Panc1 (cell line): ENCODE results near the gene GRIA2. TPM values are rescaled to one million over a fixed set of nuclear protein-coding genes. Genes with fewer than 3 reads are reported as not detected.

Experiments
- ATAC-seq: fragments of 200-7000 bp; cut with Tn5 transposase; 2 replicates; pipeline ENCODE4 v1.9.1; 2020; ENCODE audit warnings: mild to moderate bottlenecking, moderate library complexity
- BruUV-seq: library from RNA; stranded (reverse); fragments of 400-500 nt; replicated peaks from 2 replicates; lab custom pipeline; 2021; lab: Mats Ljungman, UMichigan
- CTCF ChIA-PET: fragments of 300-600 bp; sonication (Branson Sonifier 250); formaldehyde crosslinking; loops from one replicate; lab custom pipeline; 2022; ENCODE audit warnings: antibody characterized with exemption; lab: Charles Lee
- POLR2A ChIA-PET: fragments of 300-600 bp; sonication (Branson Sonifier 250); formaldehyde crosslinking; loops from one replicate; lab custom pipeline; 2022; ENCODE audit warnings: antibody characterized with exemption; lab: Charles Lee
- DNase-seq: peaks from one replicate; pipeline ENCODE4 v3.0.0-alpha.2; 2010; ENCODE audit warnings: low read depth, low spot score
- H3K27ac ChIP-seq: 2 replicates; pipeline ENCODE4 v1.5.1; 2011; ENCODE audit warnings: mild to moderate bottlenecking, low read length, inconsistent platforms
- H3K27me3 ChIP-seq: fragments of 200-500 bp; sonication (Bioruptor generic); 2 replicates; pipeline ENCODE4 v1.6.0; 2014; ENCODE audit warnings: low read length, inconsistent platforms; ENCODE audit not compliant: control insufficient read depth, insufficient read depth
- H3K36me3 ChIP-seq: fragments of 200-500 bp; sonication (Bioruptor generic); 2 replicates; pipeline ENCODE4 v1.5.1; 2014; ENCODE audit warnings: inconsistent platforms, mild to moderate bottlenecking, low read length, moderate library complexity; ENCODE audit not compliant: control insufficient read depth, insufficient read depth
- H3K4me1 ChIP-seq: 2 replicates; pipeline ENCODE4 v1.5.1; 2011; ENCODE audit warnings: inconsistent platforms, mild to moderate bottlenecking, low read length, moderate library complexity; ENCODE audit not compliant: control insufficient read depth, insufficient read depth
- H3K4me3 ChIP-seq, 2 experiments: 2 replicates each; pipeline ENCODE4 v1.5.1; 2011 to 2012; ENCODE audit warnings: low read depth in 2 of 2, low read length in 2 of 2, mild to moderate bottlenecking in 2 of 2, inconsistent platforms in 1 of 2, moderate library complexity in 1 of 2
- H3K9me3 ChIP-seq: fragments of 200-500 bp; sonication (Bioruptor generic); 2 replicates; pipeline ENCODE4 v1.5.1; 2014; ENCODE audit warnings: low read depth, mild to moderate bottlenecking, inconsistent platforms, low read length, moderate library complexity; ENCODE audit not compliant: control insufficient read depth, insufficient read depth
- POLR2AphosphoS5 ChIP-seq: IDR thresholded peaks from 2 replicates; pipeline ENCODE4 v1.6.1; 2012; ENCODE audit warnings: mild to moderate bottlenecking, low read depth, low read length, moderate library complexity
- SIN3A ChIP-seq: IDR thresholded peaks from 2 replicates; pipeline ENCODE4 v1.6.1; 2012; ENCODE audit warnings: low read depth, mild to moderate bottlenecking, low read length, moderate library complexity, borderline replicate concordance; ENCODE audit not compliant: insufficient read depth
- TCF7L2 ChIP-seq: IDR thresholded peaks from 2 replicates; pipeline ENCODE4 v1.6.1; 2011; ENCODE audit warnings: mild to moderate bottlenecking, low read depth, low read length, inconsistent platforms
- in situ Hi-C: cut with HindIII; loops from 2 replicates; pipeline ENCODE4 v1.10.0; 2016; ENCODE audit warnings: low sequenced_read_pairs, low pct_unique_long_range_greater_than_20kb
- intact Hi-C: fragments of 100-400 bp; cut with micrococcal nuclease; formaldehyde crosslinking; loops from one replicate; pipeline ENCODE4 v1.10.0; 2022; ENCODE audit not compliant: unreplicated experiment
- total RNA-seq: library from RNA; stranded (reverse); gene quantifications from one replicate; pipeline ENCODE4 v1.2.1, GENCODE V29; 2021; ENCODE audit not compliant: unreplicated experiment
- TF ChIP-seq, protein P1 (sequence below): fragments of 450-650 bp; IDR thresholded peaks from 2 replicates; pipeline ENCODE4 v1.5.1; 2017; ENCODE audit warnings: mild to moderate bottlenecking
- TF ChIP-seq, protein P2 (sequence below), 2 experiments: IDR thresholded peaks; 2 replicates each; pipeline ENCODE4 v1.6.1; 2011 to 2012; ENCODE audit warnings: low read depth in 2 of 2, control low read depth in 1 of 2, low read length in 1 of 2, mild to moderate bottlenecking in 1 of 2, moderate library complexity in 1 of 2; ENCODE audit not compliant: insufficient read depth in 1 of 2

Gene GRIA2
- total RNA-seq, 1 experiment from 2014 or later: not detected

DNA sequence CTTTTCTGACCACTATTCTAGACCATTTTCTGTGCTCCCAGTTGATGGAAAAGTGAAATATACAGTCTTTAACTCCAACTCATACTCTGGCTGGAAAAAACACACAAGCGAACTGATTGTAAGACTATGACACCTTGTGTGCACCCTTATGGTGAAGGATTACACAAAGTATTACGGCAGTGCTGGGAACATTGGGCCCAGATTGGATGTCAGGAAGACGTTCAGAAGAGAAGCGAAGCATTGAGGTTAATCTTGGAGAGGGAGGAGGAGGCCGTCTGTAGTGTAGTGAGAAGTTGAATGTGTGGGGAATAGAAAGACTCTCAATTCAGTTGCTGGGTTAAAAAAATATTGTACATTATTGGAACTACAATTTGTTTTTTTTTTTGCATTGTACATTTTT, 50.0 kb downstream of the GRIA2 start:
- no TSS peak for BruUV-seq
- no peaks in the 10 kb centered on the region for H3K27me3 ChIP-seq
- intact Hi-C loops: no loop called here
- ChIA-PET POLR2A (no interaction called here), CTCF (no interaction called here)
- H3K27ac ChIP-seq: no peak overlapping the region
- no peaks in the 10 kb centered on the region for H3K9me3 ChIP-seq
- in situ Hi-C loops: no loop called here
- H3K4me1 ChIP-seq: no peaks in the 10 kb centered on the region
- H3K4me3 ChIP-seq: no peak overlapping the region
- no peaks in the 10 kb centered on the region for H3K36me3 ChIP-seq
- ATAC-seq (no peak), DNase-seq (no peak)
- TF ChIP-seq SIN3A: no peak
- TF ChIP-seq TCF7L2: no peak
- TF ChIP-seq POLR2AphosphoS5: no peak
- TF ChIP-seq, protein P1, sequence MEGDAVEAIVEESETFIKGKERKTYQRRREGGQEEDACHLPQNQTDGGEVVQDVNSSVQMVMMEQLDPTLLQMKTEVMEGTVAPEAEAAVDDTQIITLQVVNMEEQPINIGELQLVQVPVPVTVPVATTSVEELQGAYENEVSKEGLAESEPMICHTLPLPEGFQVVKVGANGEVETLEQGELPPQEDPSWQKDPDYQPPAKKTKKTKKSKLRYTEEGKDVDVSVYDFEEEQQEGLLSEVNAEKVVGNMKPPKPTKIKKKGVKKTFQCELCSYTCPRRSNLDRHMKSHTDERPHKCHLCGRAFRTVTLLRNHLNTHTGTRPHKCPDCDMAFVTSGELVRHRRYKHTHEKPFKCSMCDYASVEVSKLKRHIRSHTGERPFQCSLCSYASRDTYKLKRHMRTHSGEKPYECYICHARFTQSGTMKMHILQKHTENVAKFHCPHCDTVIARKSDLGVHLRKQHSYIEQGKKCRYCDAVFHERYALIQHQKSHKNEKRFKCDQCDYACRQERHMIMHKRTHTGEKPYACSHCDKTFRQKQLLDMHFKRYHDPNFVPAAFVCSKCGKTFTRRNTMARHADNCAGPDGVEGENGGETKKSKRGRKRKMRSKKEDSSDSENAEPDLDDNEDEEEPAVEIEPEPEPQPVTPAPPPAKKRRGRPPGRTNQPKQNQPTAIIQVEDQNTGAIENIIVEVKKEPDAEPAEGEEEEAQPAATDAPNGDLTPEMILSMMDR: no peak
- TF ChIP-seq, protein P2, sequence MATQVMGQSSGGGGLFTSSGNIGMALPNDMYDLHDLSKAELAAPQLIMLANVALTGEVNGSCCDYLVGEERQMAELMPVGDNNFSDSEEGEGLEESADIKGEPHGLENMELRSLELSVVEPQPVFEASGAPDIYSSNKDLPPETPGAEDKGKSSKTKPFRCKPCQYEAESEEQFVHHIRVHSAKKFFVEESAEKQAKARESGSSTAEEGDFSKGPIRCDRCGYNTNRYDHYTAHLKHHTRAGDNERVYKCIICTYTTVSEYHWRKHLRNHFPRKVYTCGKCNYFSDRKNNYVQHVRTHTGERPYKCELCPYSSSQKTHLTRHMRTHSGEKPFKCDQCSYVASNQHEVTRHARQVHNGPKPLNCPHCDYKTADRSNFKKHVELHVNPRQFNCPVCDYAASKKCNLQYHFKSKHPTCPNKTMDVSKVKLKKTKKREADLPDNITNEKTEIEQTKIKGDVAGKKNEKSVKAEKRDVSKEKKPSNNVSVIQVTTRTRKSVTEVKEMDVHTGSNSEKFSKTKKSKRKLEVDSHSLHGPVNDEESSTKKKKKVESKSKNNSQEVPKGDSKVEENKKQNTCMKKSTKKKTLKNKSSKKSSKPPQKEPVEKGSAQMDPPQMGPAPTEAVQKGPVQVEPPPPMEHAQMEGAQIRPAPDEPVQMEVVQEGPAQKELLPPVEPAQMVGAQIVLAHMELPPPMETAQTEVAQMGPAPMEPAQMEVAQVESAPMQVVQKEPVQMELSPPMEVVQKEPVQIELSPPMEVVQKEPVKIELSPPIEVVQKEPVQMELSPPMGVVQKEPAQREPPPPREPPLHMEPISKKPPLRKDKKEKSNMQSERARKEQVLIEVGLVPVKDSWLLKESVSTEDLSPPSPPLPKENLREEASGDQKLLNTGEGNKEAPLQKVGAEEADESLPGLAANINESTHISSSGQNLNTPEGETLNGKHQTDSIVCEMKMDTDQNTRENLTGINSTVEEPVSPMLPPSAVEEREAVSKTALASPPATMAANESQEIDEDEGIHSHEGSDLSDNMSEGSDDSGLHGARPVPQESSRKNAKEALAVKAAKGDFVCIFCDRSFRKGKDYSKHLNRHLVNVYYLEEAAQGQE (IDR thresholded peaks at IDR 0.05; ENCODE audit: insufficient read depth in 1 of 2, low read depth in 2 of 2, low read length in 1 of 2): no peak

DNA sequence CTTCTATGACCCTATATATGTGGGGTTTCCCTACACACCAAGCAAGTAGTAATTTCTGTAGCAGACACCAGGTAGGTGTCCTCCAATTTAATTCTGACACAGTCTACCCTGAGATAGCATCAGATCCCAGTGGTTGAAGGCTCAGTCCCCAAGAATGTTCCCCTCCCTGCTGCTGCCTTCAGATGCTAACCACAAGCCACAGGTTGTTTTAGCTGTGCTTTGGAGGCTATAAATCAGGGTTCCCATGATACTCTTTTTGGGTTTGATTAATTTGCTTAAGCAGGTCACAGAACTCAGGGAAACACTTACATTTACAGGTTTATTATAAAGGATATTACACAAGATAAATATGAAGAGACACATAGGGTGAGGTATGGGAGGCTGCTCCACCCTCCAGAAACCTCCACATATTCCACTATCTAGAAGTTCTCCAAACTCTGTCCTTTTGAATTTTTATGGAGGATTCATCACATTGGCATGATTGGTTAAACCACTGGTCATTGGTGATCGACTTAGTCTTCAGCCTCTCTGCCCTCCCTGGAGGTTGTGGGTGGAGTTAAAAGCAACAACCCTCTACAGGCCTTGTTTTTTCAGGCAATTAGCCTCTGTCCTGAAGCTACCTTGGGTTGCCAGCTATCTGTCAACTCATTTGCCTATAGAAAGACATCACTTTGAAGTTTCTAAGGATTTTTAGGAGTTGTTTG, 50.8 kb downstream of the GRIA2 start:
- Histone ChIP-seq H3K36me3 (no peaks in the 10 kb centered on the region), H3K27me3 (no peaks in the 10 kb centered on the region), H3K4me1 (no peaks in the 10 kb centered on the region), H3K4me3 (no peak overlapping the region), H3K9me3 (no peaks in the 10 kb centered on the region), H3K27ac (no peak overlapping the region)
- ChIA-PET POLR2A (no interaction called here), CTCF (no interaction called here)
- intact Hi-C loops: no loop called here
- no peak for ATAC-seq
- BruUV-seq: no TSS peak
- TF ChIP-seq, protein P1: no peak
- TF ChIP-seq, protein P2 (IDR thresholded peaks at IDR 0.05; ENCODE audit: insufficient read depth in 1 of 2, low read depth in 2 of 2, low read length in 1 of 2): no peak
- TF ChIP-seq TCF7L2: no peak
- TF ChIP-seq POLR2AphosphoS5: no peak
- in situ Hi-C loops: no loop called here
- no peak for DNase-seq
